Spinal cord (tissue), 10 donors: Measurements from ENCODE around the gene ITGA11. TPM values are rescaled to one million over a fixed set of nuclear protein-coding genes. Genes with fewer than 3 reads are reported as not detected.

Experiments used
- DNase-seq, 6 donors: peaks; one replicate each; pipeline versions ENCODE4 v3.0.0 to v3.0.0-alpha.2; 2013 to 2015; ENCODE audit warnings: low spot score in 6 of 6, low read depth in 4 of 6
- H3K27ac ChIP-seq: one replicate; pipeline ENCODE4 v1.5.1; 2013; ENCODE audit warnings: low read depth, low read length, control low read depth
- H3K27me3 ChIP-seq: one replicate; pipeline ENCODE4 v1.6.1; 2013; ENCODE audit warnings: low read length; ENCODE audit not compliant: control insufficient read depth, insufficient read depth
- H3K36me3 ChIP-seq: one replicate; pipeline ENCODE4 v1.6.1; 2013; ENCODE audit warnings: low read length; ENCODE audit not compliant: control insufficient read depth, insufficient read depth
- H3K4me1 ChIP-seq: one replicate; pipeline ENCODE4 v1.6.1; 2013; ENCODE audit warnings: low read length; ENCODE audit not compliant: control insufficient read depth, insufficient read depth
- H3K4me3 ChIP-seq: one replicate; pipeline ENCODE4 v1.5.1; 2013; ENCODE audit warnings: low read depth, low read length, control low read depth
- H3K9me3 ChIP-seq: one replicate; pipeline ENCODE4 v1.6.1; 2013; ENCODE audit warnings: low read length; ENCODE audit not compliant: control insufficient read depth, insufficient read depth
- WGBS: methylation state at CpG from one replicate; pipeline ENCODE4 v1.1.5; 2013; ENCODE audit warnings: missing lambda C conversion rate; ENCODE audit not compliant: insufficient coverage; 5-methylcytosine and 5-hydroxymethylcytosine counted together
- long read RNA-seq, 4 donors: transcript quantifications; one replicate each; lab custom pipeline, GENCODE V29; 2026
- polyA plus RNA-seq, 2 donors: library from polyadenylated mRNA; unstranded; fragments of 120-200 nt; gene quantifications; one replicate each; pipeline ENCODE4 v1.2.1, GENCODE V29; 2013; ENCODE audit not compliant: insufficient read length in 2 of 2
- total RNA-seq, 2 donors: library from RNA; depleted of rRNA in 1 of 2; stranded (reverse); fragments of 120-200 nt in 1 of 2; fragments of >200 nt in 1 of 2; gene quantifications; one replicate each; pipeline versions ENCODE4 v1.2.3 to v1.2.4, GENCODE V29; 2013 to 2014
- donor health status: healthy.

The ITGA11 gene, protein sequence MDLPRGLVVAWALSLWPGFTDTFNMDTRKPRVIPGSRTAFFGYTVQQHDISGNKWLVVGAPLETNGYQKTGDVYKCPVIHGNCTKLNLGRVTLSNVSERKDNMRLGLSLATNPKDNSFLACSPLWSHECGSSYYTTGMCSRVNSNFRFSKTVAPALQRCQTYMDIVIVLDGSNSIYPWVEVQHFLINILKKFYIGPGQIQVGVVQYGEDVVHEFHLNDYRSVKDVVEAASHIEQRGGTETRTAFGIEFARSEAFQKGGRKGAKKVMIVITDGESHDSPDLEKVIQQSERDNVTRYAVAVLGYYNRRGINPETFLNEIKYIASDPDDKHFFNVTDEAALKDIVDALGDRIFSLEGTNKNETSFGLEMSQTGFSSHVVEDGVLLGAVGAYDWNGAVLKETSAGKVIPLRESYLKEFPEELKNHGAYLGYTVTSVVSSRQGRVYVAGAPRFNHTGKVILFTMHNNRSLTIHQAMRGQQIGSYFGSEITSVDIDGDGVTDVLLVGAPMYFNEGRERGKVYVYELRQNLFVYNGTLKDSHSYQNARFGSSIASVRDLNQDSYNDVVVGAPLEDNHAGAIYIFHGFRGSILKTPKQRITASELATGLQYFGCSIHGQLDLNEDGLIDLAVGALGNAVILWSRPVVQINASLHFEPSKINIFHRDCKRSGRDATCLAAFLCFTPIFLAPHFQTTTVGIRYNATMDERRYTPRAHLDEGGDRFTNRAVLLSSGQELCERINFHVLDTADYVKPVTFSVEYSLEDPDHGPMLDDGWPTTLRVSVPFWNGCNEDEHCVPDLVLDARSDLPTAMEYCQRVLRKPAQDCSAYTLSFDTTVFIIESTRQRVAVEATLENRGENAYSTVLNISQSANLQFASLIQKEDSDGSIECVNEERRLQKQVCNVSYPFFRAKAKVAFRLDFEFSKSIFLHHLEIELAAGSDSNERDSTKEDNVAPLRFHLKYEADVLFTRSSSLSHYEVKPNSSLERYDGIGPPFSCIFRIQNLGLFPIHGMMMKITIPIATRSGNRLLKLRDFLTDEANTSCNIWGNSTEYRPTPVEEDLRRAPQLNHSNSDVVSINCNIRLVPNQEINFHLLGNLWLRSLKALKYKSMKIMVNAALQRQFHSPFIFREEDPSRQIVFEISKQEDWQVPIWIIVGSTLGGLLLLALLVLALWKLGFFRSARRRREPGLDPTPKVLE
- total RNA-seq (10 to 100 TPM in 1 of 2 donors, 1 to 10 TPM in 1; 9.0 to 18.7 TPM), polyA plus RNA-seq (1 to 10 TPM; 4.8 to 5.7 TPM)
- long read RNA-seq, donor 1: 0 reads
- long read RNA-seq, donor 2: 0 reads
- long read RNA-seq, donor 3: 0 reads
- long read RNA-seq, donor 4: 0 reads

DNA sequence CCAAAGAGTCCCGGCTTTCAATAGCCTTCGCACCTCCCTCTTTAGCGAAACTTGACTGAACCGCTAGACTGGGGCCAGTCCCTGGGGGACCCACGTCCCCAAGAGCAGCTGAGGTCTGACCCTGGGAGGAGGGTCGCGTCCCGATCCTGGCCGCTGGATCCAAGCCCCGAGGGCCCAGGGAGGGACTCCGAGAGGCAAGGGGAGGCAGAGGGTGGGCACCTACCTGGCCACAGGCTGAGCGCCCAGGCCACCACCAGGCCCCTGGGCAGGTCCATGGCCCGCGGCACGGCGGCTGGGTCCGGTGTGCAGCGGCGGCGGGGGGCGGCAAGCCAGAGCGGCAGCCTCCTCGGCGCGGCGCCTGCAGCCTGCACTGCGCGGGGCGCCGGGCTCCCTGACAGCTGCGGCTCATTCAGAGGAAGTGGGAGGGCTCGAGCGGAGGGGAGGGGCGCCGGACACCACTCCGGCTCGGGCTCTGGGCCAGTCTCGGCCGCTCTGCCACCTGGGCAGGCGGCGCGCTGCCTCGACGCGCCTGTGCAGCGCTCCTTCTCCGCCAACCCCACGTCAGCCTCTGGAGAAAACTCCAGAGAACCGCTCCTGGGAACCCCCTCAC lies at the start of gene ITGA11:
TSS of gene ITGA11 (minus strand) at position 372 of the 610 bp plus-strand sequence. CDS start at position 275, 97 bp downstream.
- H3K27ac ChIP-seq: no peak within 1 kb of the TSS
- H3K9me3 ChIP-seq: no peaks in the 10 kb centered on the region
- peak in 3 of 6 donors; percentile 18 to 71 (median 67) for DNase-seq
- H3K36me3 ChIP-seq: no peaks in the 10 kb centered on the region
- 0% methylated on average over 49 of the region's 49 CpGs for WGBS
- peaks cover 44% of the 10 kb centered on the region for H3K27me3 ChIP-seq
- peak within 1 kb of the TSS; percentile 35 for H3K4me3 ChIP-seq
- peaks cover 20% of the 10 kb centered on the region for H3K4me1 ChIP-seq

DNA sequence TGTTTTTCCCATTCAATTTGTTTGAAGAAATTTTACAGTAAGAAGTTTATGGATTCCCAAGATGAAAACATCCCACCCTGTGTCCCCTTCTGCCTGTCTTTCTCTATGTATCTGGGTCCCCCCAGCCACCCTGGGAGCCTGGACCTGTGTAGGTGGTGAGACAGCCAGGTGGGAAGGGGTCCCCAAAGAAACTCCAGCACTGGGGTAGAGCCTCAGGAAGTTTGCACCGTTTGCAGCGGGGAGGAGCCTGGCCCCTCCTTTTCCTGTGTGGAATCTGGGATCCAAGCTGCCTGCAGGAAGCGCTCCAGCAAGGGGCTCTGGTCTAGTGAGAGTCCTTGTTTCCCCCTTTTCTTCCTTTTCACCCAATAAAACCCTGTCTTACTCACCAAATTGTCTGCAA lies 49.4 kb upstream of the ITGA11 start:
- H3K36me3 ChIP-seq: no peaks in the 10 kb centered on the region
- no peak overlapping the region for H3K4me3 ChIP-seq
- WGBS: 81% methylated on average over 3 of the region's 3 CpGs
- H3K9me3 ChIP-seq: no peaks in the 10 kb centered on the region
- no peaks in the 10 kb centered on the region for H3K27me3 ChIP-seq
- no peak for DNase-seq
- peaks cover 4% of the 10 kb centered on the region for H3K4me1 ChIP-seq
- H3K27ac ChIP-seq: no peak overlapping the region

DNA sequence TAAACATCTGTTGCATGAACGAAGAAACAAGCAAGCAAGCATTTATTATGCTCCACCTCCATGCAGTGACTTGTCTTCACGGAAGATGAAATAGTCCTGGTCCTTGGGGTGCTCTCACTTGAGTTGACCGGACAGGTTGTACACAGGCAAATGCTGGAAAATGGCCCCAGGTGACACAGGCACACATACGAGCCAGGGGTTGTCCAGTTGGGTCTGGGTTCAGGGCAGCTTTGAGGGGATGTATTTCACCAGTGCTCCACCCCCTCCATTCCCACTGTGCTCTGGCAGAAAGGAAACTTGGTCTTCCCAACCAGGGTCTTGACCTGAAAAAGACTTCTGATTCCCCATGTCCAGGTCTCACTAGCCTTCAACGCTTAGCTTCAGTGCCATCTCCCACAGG lies 48.3 kb upstream of the ITGA11 start:
- WGBS: 67% methylated on average over 3 of the region's 5 CpGs
- Histone ChIP-seq H3K4me1 (peaks cover 4% of the 10 kb centered on the region), H3K36me3 (no peaks in the 10 kb centered on the region), H3K9me3 (no peaks in the 10 kb centered on the region), H3K27me3 (no peaks in the 10 kb centered on the region), H3K4me3 (no peak overlapping the region), H3K27ac (no peak overlapping the region)
- no peak for DNase-seq

DNA sequence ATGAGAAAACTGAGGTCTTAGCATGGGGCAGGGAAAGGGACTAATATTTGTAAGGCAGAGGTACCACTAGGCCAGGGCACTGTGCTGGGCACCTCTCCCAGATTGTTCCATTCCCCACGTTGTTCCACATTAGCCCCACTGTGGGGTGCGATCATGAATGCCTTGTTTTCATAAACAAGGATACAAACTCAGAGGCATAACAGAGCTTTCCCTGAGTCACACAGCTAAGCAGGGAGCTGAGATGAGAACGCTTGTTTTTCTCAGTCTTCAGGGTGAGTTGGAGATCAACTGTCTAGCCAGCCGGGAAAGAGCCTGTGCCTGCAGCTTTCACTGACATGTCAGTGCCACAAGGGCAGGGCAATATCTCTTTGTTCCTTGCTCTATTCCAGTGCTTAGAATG lies 47.9 kb upstream of the ITGA11 start:
- H3K4me3 ChIP-seq: no peak overlapping the region
- H3K27ac ChIP-seq: no peak overlapping the region
- 45% methylated on average over 4 of the region's 4 CpGs for WGBS
- peaks cover 4% of the 10 kb centered on the region for H3K4me1 ChIP-seq
- H3K36me3 ChIP-seq: no peaks in the 10 kb centered on the region
- H3K27me3 ChIP-seq: no peaks in the 10 kb centered on the region
- DNase-seq: no peak
- H3K9me3 ChIP-seq: no peaks in the 10 kb centered on the region

DNA sequence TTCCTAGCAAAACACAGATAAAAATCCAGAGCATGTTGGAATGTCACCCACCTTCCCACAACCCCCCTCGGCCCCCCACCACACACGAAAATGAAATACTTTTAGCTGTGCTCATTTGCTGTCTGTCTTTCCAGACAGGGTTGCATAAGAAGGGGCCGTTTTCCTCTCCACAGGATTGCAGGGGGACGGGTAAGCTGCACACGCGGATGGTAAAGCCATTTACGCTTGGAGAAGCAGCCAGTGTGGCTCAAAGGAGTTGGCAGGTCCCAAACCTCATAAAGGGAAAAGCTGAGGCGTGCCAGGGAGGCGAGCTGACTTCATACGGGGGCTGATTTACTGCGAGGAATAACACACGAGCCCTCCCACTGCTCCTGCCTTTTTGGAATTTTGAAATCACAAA lies 47.4 kb upstream of the ITGA11 start:
- 31% methylated on average over 11 of the region's 12 CpGs for WGBS
- peak in 4 of 6 donors; percentile 8 to 80 (median 38) for DNase-seq
- no peak overlapping the region for H3K27ac ChIP-seq
- no peak overlapping the region for H3K4me3 ChIP-seq
- H3K36me3 ChIP-seq: no peaks in the 10 kb centered on the region
- H3K27me3 ChIP-seq: no peaks in the 10 kb centered on the region
- no peaks in the 10 kb centered on the region for H3K9me3 ChIP-seq
- peaks cover 4% of the 10 kb centered on the region for H3K4me1 ChIP-seq

DNA sequence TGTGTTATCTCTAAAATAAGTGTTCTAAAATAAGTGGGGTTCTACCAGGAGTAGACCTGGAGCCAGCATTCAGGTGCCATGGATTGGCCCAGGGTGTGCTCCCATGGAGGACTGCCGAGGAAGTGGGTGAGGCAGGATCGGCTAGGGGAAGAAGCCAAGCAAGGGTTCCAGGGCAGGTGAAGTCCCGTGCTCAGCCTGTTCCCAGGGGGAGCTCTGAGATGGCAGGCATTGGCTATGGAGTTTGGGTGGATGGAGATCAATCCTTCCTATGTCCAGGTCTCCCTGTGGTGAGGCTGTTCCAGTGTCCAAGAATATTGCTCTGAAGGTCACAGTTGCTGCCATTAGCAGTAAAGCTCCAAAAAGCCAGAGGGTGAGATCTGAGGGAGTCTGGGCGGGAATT lies 46.9 kb upstream of the ITGA11 start:
- no peak overlapping the region for H3K27ac ChIP-seq
- no peaks in the 10 kb centered on the region for H3K36me3 ChIP-seq

DNA sequence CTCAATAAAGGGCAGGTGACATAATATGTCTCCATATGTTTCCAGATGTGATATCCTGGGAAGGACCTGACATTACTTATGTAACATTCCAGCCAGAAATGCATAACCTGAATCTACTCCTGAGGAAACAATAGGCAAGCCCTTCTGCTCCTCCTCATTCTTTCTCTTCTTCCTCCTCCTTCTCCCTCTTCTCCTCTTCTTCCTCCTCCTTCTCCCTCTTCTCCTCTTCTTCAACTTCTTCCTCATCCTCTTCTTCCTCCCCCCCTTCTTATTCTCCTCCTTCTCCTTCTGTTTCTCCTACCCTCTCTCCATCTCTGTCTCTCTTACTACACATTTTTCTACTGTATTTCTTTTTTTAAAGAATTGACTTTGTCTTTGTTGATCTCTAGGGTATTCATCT lies 43.5 kb upstream of the ITGA11 start:
- no peak overlapping the region for H3K27ac ChIP-seq
- no peaks in the 10 kb centered on the region for H3K27me3 ChIP-seq
- H3K4me1 ChIP-seq: peaks cover 4% of the 10 kb centered on the region
- no peak overlapping the region for H3K4me3 ChIP-seq
- H3K9me3 ChIP-seq: no peaks in the 10 kb centered on the region
- no peaks in the 10 kb centered on the region for H3K36me3 ChIP-seq
- DNase-seq: no peak

More for the DNA sequence above, 46.9 kb upstream of the ITGA11 start:
- Histone ChIP-seq H3K9me3 (no peaks in the 10 kb centered on the region), H3K4me1 (peaks cover 4% of the 10 kb centered on the region), H3K4me3 (no peak overlapping the region), H3K27me3 (no peaks in the 10 kb centered on the region)
- 90% methylated on average over 4 of the region's 4 CpGs for WGBS
- DNase-seq: no peak

DNA sequence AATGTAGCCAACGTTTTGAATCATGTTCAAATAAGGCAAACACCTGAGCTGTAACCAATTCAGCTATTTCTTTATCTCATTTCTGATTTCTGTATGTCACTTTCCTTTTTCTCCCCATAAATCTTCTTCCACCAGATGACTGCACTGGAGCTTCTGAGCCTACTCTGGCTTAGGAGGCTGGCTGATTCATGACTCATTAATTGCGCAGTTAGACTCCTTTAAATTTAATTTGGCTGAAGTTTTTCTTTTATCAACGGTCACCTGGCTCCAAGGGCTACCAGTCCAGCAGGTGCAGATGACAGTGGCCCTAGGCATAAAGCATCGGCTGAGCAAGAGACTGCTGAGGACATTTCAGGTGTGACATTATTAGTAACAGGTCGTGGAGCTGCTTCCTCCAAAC lies 39.6 kb upstream of the ITGA11 start:
- Histone ChIP-seq H3K27ac (no peak overlapping the region), H3K4me1 (no peaks in the 10 kb centered on the region), H3K27me3 (no peaks in the 10 kb centered on the region), H3K36me3 (no peaks in the 10 kb centered on the region), H3K4me3 (no peak overlapping the region), H3K9me3 (no peaks in the 10 kb centered on the region)
- peak in 1 of 6 donors; percentile 28 for DNase-seq
- WGBS: 83% methylated on average over 3 of the region's 5 CpGs

DNA sequence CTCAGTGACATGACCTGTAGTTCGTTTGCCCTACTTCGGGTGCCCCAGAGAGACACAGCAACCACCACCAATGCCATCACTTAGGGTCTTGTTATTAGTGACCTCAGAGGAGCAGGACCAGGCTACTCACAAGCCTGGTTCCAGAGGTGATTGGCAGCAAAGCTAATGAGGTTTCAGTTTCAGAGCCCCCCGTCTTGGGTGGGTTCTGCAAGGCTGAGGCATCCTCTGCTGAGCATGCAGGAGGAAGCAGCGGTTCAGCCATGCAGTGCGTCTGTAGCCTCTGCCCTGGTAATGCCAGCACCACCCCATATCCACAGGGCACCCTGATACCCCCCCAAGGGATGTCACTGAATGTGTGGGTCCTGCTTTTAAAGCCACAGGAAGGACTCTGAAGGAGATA lies 39.0 kb upstream of the ITGA11 start:
- H3K4me1 ChIP-seq: no peaks in the 10 kb centered on the region
- DNase-seq: no peak
- H3K36me3 ChIP-seq: no peaks in the 10 kb centered on the region
- 92% methylated on average over 3 of the region's 5 CpGs for WGBS
- no peak overlapping the region for H3K4me3 ChIP-seq
- H3K9me3 ChIP-seq: no peaks in the 10 kb centered on the region
- H3K27me3 ChIP-seq: no peaks in the 10 kb centered on the region
- no peak overlapping the region for H3K27ac ChIP-seq
